ENCODE measurements around the gene TRIM39. TPM values are rescaled to one million over a fixed set of nuclear protein-coding genes. Genes with fewer than 3 reads are reported as not detected.

Gene TRIM39
- total and polyA plus RNA-seq, 2 of the 13 experiments (the other 11 are each of a cell fraction or from before 2014, with no cell fraction given): 7.7 to 14.6 TPM

- 0 out of 2 replicates have a peak, but pooled peaks have one; percentile 61 for TF ChIP-seq FUBP1 (CRISPR knock-in tag; IDR thresholded peaks at IDR 0.05; ENCODE audit: borderline replicate concordance)
- TF ChIP-seq RERE (CRISPR knock-in tag; IDR thresholded peaks at IDR 0.05; ENCODE audit: low read depth): no peak
- no peak; a peak in 1 of 4 replicates for TF ChIP-seq KLF16 (CRISPR knock-in tag; IDR thresholded peaks at IDR 0.05)
- TF ChIP-seq ZNF335 (CRISPR knock-in tag; IDR thresholded peaks at IDR 0.05): no peak
- TF ChIP-seq ZNF816 (CRISPR knock-in tag; IDR thresholded peaks at IDR 0.05; ENCODE audit: borderline replicate concordance): peak; percentile 77; the same call in 1 of the 2 replicates
- TF ChIP-seq HMGXB3 (CRISPR knock-in tag; IDR thresholded peaks at IDR 0.05; ENCODE audit: borderline replicate concordance): 0 out of 2 replicates have a peak, but pooled peaks have one; percentile 22
- TF ChIP-seq ZFYVE20 (CRISPR knock-in tag; IDR thresholded peaks at IDR 0.05; ENCODE audit: borderline replicate concordance, low read depth): no peak
- TF ChIP-seq ZBTB43 (CRISPR knock-in tag; conservative IDR thresholded peaks at IDR 0.05): no peak; the same call in 1 of the 2 replicates
- no peak for TF ChIP-seq SP1 (IDR thresholded peaks at IDR 0.05)
- TF ChIP-seq SP1 (CRISPR knock-in tag; IDR thresholded peaks at IDR 0.05): no peak; the same call in 1 of the 2 replicates
- no peak for TF ChIP-seq ZNF530 (CRISPR knock-in tag; IDR thresholded peaks at IDR 0.05; ENCODE audit: low read depth)
- TF ChIP-seq TMF1 (CRISPR knock-in tag; IDR thresholded peaks at IDR 0.05; ENCODE audit: low read depth): peak; percentile 76; the same call in 1 of the 2 replicates
- TF ChIP-seq ZFP36L2 (CRISPR knock-in tag; IDR thresholded peaks at IDR 0.05): no peak
- no peak for TF ChIP-seq ZNF383 (CRISPR knock-in tag; IDR thresholded peaks at IDR 0.05; ENCODE audit: borderline replicate concordance)
- TF ChIP-seq PAF1 (CRISPR knock-in tag; IDR thresholded peaks at IDR 0.05): no peak
- no peak for TF ChIP-seq ZNF20 (CRISPR knock-in tag; IDR thresholded peaks at IDR 0.05)
Measured at GRCh38 chr6:30325873-30326525, 728 bp upstream of the TRIM39 start (continued).
